Pons (tissue), 1 donor: ENCODE measurements around the gene SLC8A1.

Experiments
- DNase-seq: peaks from one replicate; pipeline ENCODE4 v3.0.0-alpha.2; 2016; ENCODE audit warnings: low spot score

Gene SLC8A1

DNA sequence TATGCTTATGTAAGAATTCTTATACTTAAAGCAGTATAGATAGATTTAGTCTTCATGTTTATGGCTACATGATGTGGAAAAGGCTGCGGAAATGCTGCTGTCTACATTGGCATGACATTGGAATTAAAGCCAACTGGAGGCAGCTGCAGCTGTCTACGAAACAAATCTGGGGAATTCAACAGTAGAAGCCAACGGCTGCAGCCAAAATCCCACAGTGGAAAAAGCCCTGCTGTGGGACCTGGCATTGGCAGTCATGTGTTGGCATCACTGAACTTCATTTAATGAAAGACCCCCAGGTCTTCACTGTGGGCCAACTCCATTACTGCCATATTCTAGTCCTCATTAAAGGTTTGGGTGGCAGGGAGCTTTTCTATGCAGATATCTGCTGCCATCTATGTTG lies 223.6 kb downstream of the SLC8A1 start:
- DNase-seq = no peak

DNA sequence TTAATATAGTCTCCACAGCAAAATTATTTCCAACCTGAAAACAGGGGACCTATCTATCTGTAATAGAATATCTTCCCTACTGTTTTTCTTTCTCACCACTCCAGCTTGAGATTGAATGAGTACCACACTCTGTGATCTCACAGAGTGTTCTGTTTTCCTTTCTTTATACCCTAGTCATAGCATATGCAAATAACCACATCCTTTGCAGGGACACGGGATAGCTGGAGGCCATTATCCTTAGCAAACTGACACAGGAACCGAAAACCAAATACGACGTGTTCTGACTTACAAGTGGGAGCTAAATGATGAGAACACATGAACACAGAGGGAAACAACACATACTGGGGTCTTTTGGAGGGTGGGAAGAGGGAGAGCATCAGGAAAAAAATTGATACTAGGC lies 224.7 kb downstream of the SLC8A1 start:
- no peak for DNase-seq

DNA sequence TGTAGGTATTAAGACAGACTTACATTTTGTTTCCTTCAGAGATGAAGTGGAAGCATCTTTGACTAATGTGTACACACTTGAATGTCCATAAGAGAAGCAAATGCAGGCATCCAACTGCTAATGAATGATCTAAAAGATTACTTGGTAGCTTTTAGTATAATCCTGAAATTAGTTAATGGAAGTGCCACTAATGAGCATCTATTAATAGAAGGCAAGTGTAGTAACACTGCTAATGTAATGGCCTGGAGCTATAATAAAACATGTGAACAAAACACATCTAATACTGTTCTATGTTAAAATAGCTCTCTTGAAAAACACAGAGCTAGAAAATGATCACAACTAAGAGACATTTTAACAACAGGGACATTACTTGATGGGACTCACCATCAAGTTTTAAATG lies 225.3 kb downstream of the SLC8A1 start:
- no peak for DNase-seq

DNA sequence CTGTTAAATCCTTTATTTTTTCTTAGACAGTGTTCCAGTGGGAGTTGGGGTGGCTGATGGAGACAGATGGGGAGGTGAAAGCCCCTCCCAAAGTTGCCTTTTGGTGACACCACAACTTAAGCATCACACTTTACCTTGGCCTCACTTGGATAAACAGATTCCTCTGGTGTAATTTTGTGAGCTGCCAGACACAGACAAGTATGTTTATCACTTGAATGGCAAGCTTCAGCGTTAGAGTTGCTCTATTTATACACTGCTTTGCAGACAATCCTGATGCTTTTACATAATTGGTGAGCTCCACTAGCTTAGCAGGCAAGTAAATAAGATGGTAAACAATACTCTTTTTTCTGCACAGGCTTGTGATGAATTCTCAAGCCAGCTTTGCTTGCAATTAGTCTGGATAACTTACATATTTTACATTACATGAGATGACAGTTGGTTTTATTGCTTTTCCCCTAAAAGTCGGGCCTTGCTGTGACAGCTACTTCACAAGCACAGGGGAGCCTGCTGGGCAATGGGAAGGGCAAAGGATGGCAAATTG lies 226.2 kb downstream of the SLC8A1 start:
- no peak for DNase-seq

DNA sequence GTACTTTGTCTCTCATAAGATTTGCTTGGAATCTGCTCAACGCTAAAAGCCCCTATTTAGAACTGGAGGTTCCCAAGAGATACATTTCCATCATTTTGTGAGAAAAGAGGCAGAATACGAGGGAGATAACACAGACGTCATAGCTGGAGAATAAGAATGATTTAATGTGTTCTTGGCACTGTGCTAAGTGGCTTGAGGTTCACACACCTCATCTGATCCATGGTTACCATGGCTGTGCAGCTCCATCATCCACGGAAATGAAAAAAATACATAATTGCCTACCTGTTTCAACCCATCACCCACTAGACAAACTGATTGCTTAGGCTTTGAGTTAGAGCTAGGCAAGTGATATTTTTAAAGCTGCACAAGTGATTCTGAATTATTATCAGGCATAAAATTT lies 227.6 kb downstream of the SLC8A1 start:
- DNase-seq = no peak

DNA sequence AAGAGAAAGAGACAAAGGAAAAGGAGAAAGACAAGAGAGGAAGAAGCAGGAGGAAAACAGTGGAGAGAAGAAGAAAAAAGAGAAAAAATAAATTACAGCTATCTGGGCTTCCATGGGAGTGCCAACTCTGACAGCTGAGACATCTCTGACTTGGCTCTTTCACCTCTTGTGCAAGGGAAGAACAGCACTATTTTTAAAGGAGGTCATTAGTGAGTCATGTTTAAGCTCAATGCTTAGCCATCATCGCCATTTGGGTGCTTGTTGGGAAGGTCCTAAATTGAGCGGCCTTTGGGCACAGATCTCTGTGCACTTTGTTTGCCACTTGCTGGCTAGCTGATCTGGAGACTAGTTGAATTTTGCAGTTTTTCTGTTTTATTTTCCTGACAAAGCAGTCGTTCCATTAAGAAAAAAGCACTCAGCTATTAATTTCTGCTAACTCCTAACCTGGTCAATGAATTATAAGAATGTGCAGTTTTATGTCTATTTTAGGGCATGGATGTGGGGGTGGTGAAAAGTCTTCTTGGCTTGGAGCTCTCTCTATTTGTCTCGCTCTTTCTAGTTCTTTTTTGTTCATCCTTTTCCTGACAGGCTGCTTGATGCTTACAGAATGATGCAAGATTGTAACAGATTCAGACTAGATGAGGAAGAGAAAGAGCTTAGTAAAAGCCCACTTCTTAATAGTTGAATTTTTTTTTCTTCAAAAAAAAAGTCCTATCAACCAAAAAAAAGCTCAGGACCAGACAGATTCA lies 231.5 kb downstream of the SLC8A1 start:
- DNase-seq = no peak

DNA sequence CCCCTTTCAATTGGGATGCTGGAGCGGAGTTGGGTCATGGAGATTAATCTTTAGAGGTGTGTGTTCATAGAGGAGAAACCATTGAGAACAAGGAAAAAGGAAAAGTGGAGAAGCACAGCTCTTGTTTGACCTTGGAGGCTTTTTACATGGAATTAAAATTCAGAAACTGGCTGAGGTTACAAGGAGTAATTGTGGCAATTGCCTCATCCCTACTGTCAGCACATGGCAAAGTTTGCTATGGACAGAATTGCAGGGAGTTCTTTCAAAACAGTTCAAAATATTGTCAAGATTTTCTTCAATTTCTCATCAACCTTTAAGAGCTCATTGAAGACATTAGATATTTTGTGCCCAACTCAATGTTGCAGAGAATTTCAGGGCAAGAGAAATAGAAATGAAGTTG lies 232.7 kb downstream of the SLC8A1 start:
- DNase-seq = no peak

DNA sequence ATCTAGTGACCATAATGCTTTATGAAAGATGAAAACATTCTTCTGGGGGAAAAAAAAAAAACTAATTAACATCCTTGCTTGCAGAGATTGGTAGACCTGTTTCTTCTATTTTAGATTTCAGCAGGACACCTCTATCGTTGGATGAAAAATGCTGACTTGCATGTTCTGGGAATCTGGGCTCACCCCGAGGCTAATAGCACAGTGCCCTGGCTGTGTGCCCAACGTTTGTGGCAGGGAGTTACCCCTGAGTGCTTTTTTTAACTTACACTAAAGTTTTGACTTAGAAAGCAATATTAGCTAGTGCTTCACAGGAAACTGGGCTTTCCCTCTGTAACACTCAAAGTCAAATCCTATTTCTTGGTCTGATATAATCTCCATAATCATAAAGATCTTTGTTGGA lies 233.2 kb downstream of the SLC8A1 start:
- no peak for DNase-seq

DNA sequence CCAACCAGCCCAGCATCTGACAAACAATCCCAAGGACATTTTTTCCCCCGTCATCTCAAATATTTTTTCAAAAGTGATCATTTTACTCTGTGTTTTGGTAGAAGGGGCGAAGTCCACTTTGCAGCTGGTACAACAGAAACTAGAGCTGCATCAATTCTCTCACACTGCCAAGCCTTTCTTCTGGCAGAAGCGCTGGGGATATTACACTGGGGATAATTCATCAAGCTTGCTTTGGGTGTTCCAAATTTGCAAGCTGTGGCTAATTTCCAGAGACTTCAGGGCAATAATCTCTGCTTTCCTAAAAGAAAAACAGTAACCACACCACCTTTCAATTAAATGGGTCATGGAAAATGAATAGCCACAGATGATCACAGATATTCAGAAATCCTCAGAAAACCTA lies 238.3 kb downstream of the SLC8A1 start:
- peak; percentile 30 for DNase-seq

DNA sequence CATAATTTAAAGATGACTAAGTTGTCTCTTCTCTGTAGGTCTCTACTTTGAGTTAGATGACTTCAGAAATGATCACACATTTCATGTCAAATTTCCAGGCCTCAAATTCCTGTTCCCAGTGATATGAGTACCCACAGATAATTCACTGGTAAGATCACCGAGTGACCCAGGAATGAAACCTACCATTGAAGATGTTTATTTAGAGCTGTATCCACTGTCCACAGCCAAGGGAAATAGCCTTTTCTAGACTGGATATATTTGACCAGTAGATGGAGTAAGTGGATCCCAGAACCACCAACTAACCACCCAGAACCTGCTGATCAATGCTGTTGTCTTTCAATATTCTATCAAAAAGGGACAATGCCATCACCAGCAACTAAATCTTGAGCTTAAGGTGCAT lies 238.8 kb downstream of the SLC8A1 start:
- no peak for DNase-seq

DNA sequence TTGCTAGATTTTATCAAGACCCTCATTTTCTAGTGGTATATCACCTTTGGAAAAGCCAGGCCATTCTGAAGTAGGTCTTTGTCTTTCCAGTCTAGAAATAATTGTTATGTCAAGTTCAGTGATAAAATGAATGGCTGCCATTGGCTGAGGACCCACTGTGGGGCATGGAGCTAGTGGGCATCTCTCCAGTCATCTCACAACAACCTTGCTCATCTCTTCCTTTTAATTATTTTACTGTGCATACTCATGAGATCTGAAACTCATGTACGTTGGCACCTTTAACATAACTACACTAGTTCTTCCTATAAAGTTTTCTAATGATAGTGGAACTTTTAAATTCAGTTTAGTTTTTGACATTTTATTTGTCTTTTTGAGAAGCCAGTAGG lies 240.9 kb downstream of the SLC8A1 start:
- no peak for DNase-seq

DNA sequence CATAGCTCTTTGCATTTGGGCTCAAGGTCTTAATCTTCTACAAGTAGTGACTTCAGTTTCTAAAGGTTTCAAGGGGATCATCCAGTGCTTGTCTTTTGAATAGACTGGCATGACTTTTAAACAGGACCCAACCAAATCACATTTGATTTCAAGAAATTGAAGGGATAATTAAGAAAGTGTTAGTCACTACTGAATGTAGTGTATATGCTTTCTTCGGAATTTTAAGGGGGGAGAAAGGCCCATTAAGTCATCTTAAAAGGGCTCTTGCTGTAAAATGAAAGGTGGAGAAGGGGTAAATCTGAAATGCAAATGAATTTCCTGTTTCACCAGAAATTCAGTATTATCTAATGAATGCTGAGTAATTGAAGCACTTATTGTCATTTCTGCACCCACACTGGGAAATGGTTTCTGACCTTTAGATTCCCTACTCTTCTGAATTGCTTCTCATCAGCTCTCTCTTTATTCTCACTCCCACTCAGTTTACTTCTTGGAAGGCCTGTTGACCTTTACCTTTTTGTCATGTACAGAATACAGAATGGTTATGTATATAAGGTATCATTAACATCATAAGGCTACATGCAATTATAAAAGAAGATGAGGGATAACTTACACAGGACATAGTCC lies 241.4 kb downstream of the SLC8A1 start:
- no peak for DNase-seq

DNA sequence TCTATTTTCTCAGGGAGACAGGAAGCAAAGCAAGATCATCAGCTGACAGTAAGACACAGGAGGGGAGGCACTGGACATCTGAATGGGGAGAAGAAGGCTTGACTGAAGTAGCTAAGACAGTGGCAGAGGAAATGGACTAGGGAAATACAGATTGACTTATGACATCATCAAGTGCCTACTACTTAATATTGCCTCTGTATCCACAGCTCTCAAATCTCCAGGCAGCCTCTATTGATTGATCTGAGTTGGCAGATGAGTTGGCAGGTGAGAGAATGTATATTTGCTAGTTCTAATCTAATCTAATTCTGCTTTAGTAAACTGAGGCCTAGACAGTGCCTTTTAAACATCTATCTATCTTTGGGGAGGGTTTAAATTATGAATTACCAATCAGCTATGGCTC lies 242.1 kb downstream of the SLC8A1 start:
- DNase-seq = no peak

DNA sequence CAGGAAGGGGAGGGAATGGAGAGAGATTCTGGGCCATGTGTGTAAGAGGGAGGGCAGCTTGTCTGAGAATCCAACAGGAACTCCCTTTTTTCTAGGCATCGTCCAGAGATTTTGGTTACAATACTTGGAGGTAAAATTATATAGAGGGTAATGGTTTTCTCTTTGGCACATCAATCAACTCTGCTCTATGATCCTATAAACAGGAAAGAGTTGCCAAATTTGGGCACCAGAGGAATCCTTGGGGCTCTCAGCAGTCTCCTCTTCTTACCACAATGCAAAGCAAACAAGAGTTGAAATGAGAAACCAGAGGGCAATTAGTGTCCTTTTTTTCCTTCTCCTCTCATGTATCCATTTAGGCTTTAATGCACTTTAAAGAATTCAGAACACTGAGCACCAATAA lies 243.4 kb downstream of the SLC8A1 start:
- no peak for DNase-seq

DNA sequence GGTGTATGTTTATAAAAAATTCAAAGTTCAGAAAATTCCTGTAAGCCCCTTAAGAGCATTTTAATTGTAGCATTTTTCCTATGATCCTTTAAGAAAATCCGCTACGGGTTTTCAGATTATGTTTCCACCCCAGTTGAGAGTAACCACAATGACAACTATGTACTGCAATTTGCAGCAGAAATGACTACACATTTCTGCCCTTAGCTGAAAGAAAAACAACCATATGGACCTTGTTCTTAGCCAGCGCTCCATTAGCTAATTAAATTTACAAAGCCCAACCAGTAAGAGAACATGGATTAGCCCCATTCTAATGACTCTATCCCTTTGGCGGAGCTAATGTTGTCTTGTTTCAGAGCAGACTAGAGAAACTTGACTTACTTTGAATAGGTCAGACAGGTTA lies 247.6 kb downstream of the SLC8A1 start:
- DNase-seq = no peak

DNA sequence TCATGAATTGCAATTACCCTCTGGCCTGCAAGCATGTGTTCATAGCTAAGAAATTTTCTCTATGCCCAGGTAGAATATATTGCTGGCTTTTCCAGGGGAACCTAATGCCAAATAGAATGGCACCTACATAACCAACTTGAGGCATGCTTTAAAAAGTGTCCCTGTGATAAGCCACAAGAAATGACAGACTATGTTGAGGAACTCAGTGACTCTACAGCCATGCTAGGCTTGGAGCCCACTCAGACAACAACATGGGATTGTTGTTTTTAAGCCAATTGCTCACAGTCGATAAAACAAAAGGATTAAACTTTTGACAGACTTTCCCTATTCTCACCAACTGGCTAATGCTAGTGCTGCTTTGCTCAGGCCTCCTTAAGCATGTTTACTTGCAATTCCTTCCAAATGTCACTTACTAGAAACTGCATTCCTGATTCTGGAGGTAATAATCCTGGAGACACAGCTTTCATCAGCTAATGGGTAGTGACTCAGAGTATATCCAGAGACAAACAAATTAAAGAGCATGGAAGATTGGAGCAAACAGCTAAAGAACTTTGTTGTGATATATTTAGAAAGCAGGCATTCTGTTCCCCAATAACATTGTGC lies 249.0 kb downstream of the SLC8A1 start:
- no peak for DNase-seq

DNA sequence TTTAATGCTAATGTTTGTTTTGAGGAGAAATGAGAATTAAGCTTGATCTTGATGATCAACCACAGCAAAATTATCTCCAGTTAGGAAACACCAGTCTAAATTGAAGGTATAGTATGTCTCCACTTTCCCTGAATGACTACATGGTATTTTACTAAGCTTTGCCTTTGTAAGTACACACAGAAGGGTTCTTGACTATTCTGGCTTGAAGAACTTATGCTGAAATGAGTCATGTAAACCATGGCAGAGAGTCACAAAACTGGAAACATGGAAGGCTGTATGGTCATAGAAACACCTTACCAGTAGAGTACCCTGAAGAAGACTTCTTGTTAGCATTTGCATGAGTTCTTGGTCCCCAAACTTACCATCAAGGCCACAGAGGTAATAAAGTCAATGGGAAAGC lies 250.5 kb downstream of the SLC8A1 start:
- DNase-seq = no peak

DNA sequence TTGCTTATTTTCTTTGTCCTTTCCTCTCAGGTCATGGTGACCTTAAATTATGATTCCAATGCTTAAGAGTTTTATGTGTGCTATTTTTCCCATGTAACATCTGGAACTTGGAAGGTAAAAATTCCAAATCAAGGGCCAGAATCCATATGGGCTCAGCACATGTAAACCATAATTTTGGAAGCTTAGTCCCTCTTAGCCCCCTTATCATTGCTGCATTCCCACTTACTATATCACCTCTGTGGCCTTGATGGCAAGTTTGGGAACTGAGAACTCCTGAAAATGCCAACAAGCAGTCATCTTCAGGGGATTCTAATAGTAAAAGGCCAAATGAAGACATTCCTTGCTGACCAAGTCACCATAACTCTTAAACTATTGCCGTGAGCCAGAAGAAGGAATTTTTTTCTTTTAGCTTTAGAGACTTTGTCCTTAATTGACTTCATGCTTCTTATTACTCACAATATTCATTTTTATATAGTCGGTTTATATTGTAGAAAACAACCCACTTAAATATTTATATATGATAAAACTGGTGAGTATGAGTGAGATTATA lies 251.4 kb downstream of the SLC8A1 start:
- DNase-seq = no peak

DNA sequence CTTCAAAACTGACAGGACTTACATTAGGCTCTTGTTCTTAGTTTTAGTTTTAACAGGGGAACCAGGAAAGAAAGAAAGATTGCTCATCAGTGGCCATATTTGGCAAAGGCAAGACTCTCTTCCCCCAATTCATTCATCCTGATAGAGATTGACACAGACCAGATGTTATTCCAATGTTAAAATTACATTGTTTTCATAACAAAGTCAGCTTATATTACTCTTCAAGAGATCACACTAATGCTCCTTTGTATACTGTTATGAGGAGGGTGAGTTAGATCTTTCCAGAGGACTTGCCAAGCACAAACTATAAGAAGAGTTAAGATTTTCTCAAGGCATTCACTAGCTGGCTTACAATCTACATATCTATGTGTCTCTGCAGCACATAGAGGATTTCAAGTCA lies 252.1 kb downstream of the SLC8A1 start:
- DNase-seq = no peak

DNA sequence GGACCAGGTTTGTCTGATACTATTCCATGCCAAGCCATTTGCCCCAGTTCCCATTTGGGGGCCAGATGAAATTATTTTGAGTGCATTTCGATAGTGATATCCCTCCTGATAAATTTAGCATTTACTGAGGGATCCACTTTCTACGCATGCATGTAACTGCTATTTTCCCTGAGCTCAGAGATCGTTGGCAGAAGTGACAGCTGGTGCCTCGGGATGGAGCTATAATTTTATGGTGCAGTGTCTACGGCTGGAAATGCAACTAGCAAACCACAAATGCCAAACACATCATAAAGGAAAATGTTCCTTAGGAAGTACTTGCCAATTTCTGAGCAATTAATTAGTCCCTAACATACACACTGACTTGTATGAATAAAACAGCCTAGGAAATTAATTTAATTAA lies 254.8 kb downstream of the SLC8A1 start:
- DNase-seq = no peak

DNA sequence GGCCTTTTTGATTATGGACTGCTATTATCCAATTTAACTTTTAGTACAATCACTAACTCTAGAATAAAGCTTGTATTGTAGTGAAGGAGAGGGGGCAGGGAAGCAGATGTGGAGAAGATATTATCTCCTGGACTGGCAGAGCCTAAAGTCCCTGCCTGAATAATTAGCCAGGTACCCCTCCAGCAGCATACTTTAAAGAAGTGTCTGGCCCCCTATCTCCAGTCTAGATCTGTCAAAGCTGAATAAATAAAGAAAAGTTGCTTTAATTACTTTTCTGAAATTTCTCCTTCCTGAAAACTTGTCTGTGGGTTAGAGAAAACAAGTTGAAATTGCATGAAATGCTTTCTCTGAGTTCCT lies 258.2 kb downstream of the SLC8A1 start:
- no peak for DNase-seq

DNA sequence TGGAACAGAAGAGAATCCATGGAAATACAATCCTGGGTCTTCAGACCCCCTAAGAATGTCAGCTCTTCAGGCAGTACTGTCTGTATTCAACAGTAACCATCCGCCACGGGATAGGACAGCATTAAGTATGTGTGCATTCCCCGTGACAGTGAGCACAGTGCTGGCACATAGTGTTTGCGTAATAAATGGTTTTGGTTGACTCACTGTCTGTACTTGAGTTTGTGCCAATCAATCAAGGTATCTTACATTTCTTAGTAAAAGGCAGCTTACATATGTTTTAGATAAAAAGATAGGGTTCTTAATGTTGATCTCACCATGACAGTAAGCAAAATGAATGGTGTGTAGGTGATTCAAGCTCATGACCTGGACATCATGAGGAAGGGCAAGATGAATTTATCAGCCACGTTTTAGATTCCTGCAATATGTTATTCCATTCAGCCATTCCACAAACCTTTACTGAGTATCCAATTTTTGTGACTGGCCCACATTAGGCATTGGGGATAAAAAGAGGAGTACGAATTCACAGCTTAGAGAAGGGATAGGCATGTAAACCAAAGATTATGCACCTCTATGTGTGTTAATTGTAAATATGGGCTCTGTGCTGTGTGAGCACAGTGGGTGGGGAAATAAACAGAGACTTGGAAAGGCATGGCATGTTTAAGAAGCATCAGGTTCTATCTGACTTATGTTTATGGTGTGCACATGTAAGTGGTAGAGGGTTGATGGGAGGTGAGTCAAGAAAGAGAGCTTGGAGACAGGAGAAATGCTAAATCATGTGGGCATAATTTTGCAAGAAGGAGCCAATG lies 258.8 kb downstream of the SLC8A1 start:
- DNase-seq = no peak
